Left lung (tissue), 10 donors: ENCODE results near the gene PCDH1. TPM values are rescaled to one million over a fixed set of nuclear protein-coding genes. Genes with fewer than 3 reads are reported as not detected.

Experiments
- ATAC-seq: fragments of 200-7000 bp; cut with Tn5 transposase; one replicate; pipeline ENCODE4 v1.9.1; 2020; ENCODE audit warnings: moderate library complexity
- DNase-seq, 4 donors: peaks; one replicate each; pipeline ENCODE4 v3.0.0-alpha.2; 2013 to 2020
- H3K27ac ChIP-seq, 2 donors: fragments of 200-600 bp; sonication (generic) in 1 of 2; one replicate each; pipeline versions ENCODE4 v1.5.0 to v1.8.0; 2020 to 2021
- H3K27me3 ChIP-seq, 2 donors: fragments of 200-600 bp; sonication (generic) in 1 of 2; one replicate each; pipeline versions ENCODE4 v1.5.0 to v1.8.0; 2020 to 2021
- H3K36me3 ChIP-seq, 2 donors: fragments of 200-600 bp; sonication (generic) in 1 of 2; one replicate each; pipeline versions ENCODE4 v1.5.0 to v1.8.0; 2020 to 2021
- H3K4me1 ChIP-seq, 2 donors: fragments of 200-600 bp; one replicate each; pipeline ENCODE4 v1.8.0; 2021
- H3K4me3 ChIP-seq, 2 donors: fragments of 200-600 bp; sonication (generic) in 1 of 2; one replicate each; pipeline versions ENCODE4 v1.5.0 to v1.8.0; 2020 to 2021; ENCODE audit warnings: mild to moderate bottlenecking in 1 of 2
- H3K9me3 ChIP-seq, 2 donors: fragments of 200-600 bp; sonication (generic) in 1 of 2; one replicate each; pipeline versions ENCODE4 v1.5.0 to v1.8.0; 2020 to 2021
- intact Hi-C, 2 donors: fragments of 100-400 bp; cut with DNase I; formaldehyde crosslinking; loops; one replicate each; pipeline versions ENCODE4 v1.11.2 to v1.14.2; 2022
- polyA plus RNA-seq, 6 donors: library from polyadenylated mRNA; unstranded; fragments of 120-200 nt; gene quantifications; one replicate each; pipeline ENCODE4 v1.2.1, GENCODE V29; 2013; ENCODE audit not compliant: insufficient read length in 6 of 6
- total RNA-seq, 2 donors: library from RNA; stranded (reverse); fragmentation: NEBNext Ultra II Directional; extraction: Animal tissue kit (Norgen Biotek cat#: 25700); gene quantifications; one replicate each; pipeline ENCODE4 v1.2.1, GENCODE V29; 2021
- TF ChIP-seq, protein P1 (sequence below), 2 donors: fragments of 200-600 bp; sonication (generic) in 1 of 2; IDR thresholded peaks; one replicate each; pipeline versions ENCODE4 v1.5.0 to v1.8.0; 2021; ENCODE audit warnings: antibody characterized with exemption in 2 of 2
- donor health status: DM: no; HTN: yes; CAD: no.
- donor health status: DM: no; HTN: no; CAD: no.

PCDH1 gene
- total and polyA plus RNA-seq, 8 donors = 23.6 to 65.0 (median 34.1) TPM

DNA sequence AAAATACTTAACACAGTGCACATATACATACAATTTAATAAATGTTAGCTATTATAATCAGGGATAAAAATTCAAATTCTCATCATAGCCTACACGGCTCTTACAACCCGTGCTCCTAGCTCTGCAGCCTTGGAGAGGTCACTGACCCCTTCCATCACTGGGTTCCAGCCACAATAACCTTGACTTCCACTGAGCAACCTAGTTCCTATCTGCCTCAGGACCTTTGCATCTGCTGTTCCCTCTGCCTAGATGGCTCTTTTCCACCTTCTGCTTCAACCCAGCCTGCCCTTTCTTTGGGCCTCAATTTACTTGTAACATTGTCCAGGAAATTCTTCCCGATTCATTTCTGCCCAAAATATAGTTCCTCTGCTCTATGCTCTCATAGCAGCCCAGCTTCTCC is 36.6 kb upstream of the PCDH1 start:
- intact Hi-C loops = no loop called here
- DNase-seq (no peak), ATAC-seq (no peak)
- peaks cover 9 to 10% of the 10 kb centered on the region in 2 donors for H3K4me1 ChIP-seq
- H3K4me3 ChIP-seq = no peak overlapping the region
- H3K27me3 ChIP-seq = peaks cover 3 to 24% of the 10 kb centered on the region in 2 donors
- no peak overlapping the region for H3K27ac ChIP-seq
- H3K36me3 ChIP-seq = no peaks in the 10 kb centered on the region
- TF ChIP-seq, protein P1, sequence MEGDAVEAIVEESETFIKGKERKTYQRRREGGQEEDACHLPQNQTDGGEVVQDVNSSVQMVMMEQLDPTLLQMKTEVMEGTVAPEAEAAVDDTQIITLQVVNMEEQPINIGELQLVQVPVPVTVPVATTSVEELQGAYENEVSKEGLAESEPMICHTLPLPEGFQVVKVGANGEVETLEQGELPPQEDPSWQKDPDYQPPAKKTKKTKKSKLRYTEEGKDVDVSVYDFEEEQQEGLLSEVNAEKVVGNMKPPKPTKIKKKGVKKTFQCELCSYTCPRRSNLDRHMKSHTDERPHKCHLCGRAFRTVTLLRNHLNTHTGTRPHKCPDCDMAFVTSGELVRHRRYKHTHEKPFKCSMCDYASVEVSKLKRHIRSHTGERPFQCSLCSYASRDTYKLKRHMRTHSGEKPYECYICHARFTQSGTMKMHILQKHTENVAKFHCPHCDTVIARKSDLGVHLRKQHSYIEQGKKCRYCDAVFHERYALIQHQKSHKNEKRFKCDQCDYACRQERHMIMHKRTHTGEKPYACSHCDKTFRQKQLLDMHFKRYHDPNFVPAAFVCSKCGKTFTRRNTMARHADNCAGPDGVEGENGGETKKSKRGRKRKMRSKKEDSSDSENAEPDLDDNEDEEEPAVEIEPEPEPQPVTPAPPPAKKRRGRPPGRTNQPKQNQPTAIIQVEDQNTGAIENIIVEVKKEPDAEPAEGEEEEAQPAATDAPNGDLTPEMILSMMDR (IDR thresholded peaks at IDR 0.05) = no peak
- H3K9me3 ChIP-seq = no peaks in the 10 kb centered on the region

DNA sequence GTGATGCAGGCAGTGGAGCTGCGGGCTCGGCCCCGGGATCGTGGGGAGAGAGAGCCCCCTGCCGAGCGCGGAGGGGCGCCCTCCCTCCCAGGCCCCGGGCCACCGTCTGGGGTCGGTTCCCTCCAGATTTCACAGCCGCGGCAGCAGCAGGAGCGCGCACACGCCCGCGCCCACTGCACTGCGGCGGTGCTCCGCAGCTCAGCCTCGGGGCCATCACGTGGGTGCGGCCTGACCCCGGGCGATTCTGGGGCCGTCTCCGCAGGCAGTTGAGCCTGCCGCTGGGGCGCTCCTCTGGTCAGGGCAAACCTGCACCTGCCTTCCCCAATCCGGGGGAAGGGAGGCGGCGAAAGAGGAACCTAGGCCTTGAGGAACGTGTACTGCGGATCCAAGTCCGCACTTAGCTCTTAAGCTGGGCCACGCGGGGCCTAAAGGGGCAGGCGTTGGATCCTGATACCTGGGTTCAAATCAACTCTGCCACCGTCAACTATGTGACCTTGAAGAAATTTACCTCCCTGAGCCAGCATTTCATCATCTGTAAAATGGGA is 36.1 kb upstream of the PCDH1 start:
- ATAC-seq (peak; percentile 90), DNase-seq (peak; percentile 22 to 93 (median 50))
- intact Hi-C loops = no loop called here
- Histone ChIP-seq H3K27ac (no peak overlapping the region), H3K9me3 (no peaks in the 10 kb centered on the region), H3K36me3 (no peaks in the 10 kb centered on the region), H3K4me1 (peaks cover 9 to 10% of the 10 kb centered on the region in 2 donors), H3K4me3 (peak overlapping the region; percentile 7 to 26), H3K27me3 (peaks cover 3 to 24% of the 10 kb centered on the region in 2 donors)
- TF ChIP-seq, protein P1 (IDR thresholded peaks at IDR 0.05) = no peak

GRCh38 chr5:141913560-141914198 is 35.5 kb upstream of the PCDH1 start:
- Histone ChIP-seq H3K27ac (no peak overlapping the region), H3K9me3 (no peaks in the 10 kb centered on the region), H3K4me3 (peak overlapping the region; percentile 7 to 26), H3K36me3 (no peaks in the 10 kb centered on the region), H3K4me1 (peaks cover 9 to 10% of the 10 kb centered on the region in 2 donors), H3K27me3 (peaks cover 3 to 24% of the 10 kb centered on the region in 2 donors)
- ATAC-seq (no peak), DNase-seq (peak in 1 of 4 donors; percentile 20)
- intact Hi-C loops = no loop called here
- TF ChIP-seq, protein P1 (IDR thresholded peaks at IDR 0.05) = no peak

GRCh38 chr5:141910271-141910673 is 32.1 kb upstream of the PCDH1 start:
- ATAC-seq = no peak
- intact Hi-C loops = no loop called here
- TF ChIP-seq, protein P1 (IDR thresholded peaks at IDR 0.05) = no peak

DNA sequence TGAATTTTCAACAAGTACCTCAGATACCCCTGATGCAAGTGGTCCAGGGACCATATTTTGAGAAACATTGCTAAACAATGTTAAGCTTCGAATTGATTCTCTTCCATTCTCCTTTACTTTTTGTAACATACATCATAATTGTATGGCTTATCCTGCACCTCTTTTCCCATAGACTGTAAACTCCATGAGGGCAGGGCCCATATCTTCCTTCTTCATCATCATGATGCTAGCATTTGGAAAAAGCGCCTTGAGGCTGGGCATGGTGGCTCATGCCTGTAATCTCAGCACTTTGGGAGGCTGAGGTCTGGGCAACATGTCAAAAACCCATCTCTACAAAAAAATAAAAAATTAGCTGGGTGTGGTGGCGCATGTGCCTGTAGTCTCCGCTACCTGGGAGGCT is 31.0 kb upstream of the PCDH1 start:
- intact Hi-C loops = no loop called here
- DNase-seq = no peak
- Histone ChIP-seq H3K9me3 (no peaks in the 10 kb centered on the region), H3K27ac (no peak overlapping the region), H3K4me1 (peaks cover 5 to 6% of the 10 kb centered on the region in 2 donors), H3K36me3 (no peaks in the 10 kb centered on the region), H3K27me3 (peaks cover 3 to 22% of the 10 kb centered on the region in 2 donors), H3K4me3 (no peak overlapping the region)
- ATAC-seq = no peak
- TF ChIP-seq, protein P1 (IDR thresholded peaks at IDR 0.05) = no peak

More at GRCh38 chr5:141910271-141910673, 32.1 kb upstream of the PCDH1 start:
- H3K9me3 ChIP-seq = no peaks in the 10 kb centered on the region
- no peak overlapping the region for H3K27ac ChIP-seq
- H3K4me3 ChIP-seq = no peak overlapping the region
- H3K27me3 ChIP-seq = peaks cover 3 to 24% of the 10 kb centered on the region in 2 donors
- no peak for DNase-seq
- peaks cover 9 to 10% of the 10 kb centered on the region in 2 donors for H3K4me1 ChIP-seq
- no peaks in the 10 kb centered on the region for H3K36me3 ChIP-seq
